ENCODE measurements around the gene TAT.

The TAT gene

GRCh38 chr16:71537643-71538042, 39.2 kb downstream of the TAT start:
- DNase-seq (ENCODE audit: low read depth), result no peak

GRCh38 chr16:71536752-71537499, 40.0 kb downstream of the TAT start:
- no peak for DNase-seq (ENCODE audit: low read depth)

GRCh38 chr16:71532366-71532765, 44.5 kb downstream of the TAT start:
- no peak for DNase-seq (ENCODE audit: low read depth)

GRCh38 chr16:71528863-71529262, 48.0 kb downstream of the TAT start:
- no peak for DNase-seq (ENCODE audit: low read depth)

GRCh38 chr16:71528257-71528656, 48.6 kb downstream of the TAT start:
- no peak for DNase-seq (ENCODE audit: low read depth)

GRCh38 chr16:71526111-71526631, 50.7 kb downstream of the TAT start, which contains the start of gene CHST4:
TSS of gene CHST4 (plus strand) at chr16:71526426. CDS start at chr16:71536678, 10,252 bp downstream.
- DNase-seq (ENCODE audit: low read depth), result no peak

GRCh38 chr16:71524566-71525553, 52.0 kb downstream of the TAT start:
- no peak for DNase-seq (ENCODE audit: low read depth)

- no peak for DNase-seq (ENCODE audit: low read depth)
Measured at GRCh38 chr16:71520550-71520949, 56.3 kb downstream of the TAT start.

Measured in activated gamma-delta T cell treated with anti-CD3 and anti-CD28 coated beads, Interleukin-2, amount 50 U/mL, for 16 hours (primary cell).